Measurements from ENCODE around the gene SPAG17. TPM values are rescaled to one million over a fixed set of nuclear protein-coding genes. Genes with fewer than 3 reads are reported as not detected.
"Not testable (repeated sequence)": the region's sequence is repeated elsewhere in the genome, so short reads cannot be mapped to it uniquely, and the experiment has no call there.

Gene SPAG17
- total RNA-seq, 1 experiment from 2014 or later: 0.45 TPM

- DNase-seq (ENCODE audit: low spot score): no peak
These were observed 208.6 kb downstream of the SPAG17 start for GRCh38 chr1:117976381-117976780.

GRCh38 chr1:117971777-117972176, 213.3 kb downstream of the SPAG17 start:
- no peak for DNase-seq (ENCODE audit: low spot score)

- no peak for DNase-seq (ENCODE audit: low spot score)
These were observed 214.8 kb downstream of the SPAG17 start for GRCh38 chr1:117970252-117970651.

- DNase-seq (ENCODE audit: low spot score): peak; percentile 55
These were observed 217.1 kb downstream of the SPAG17 start for GRCh38 chr1:117967881-117968280.

GRCh38 chr1:117967477-117967876, 217.6 kb downstream of the SPAG17 start:
- peak; percentile 71 for DNase-seq (ENCODE audit: low spot score)

GRCh38 chr1:117964290-117965038, 220.6 kb downstream of the SPAG17 start:
- no peak for DNase-seq (ENCODE audit: low spot score)

- DNase-seq (ENCODE audit: low spot score): peak; percentile 41
These were observed 225.7 kb downstream of the SPAG17 start for GRCh38 chr1:117959364-117959763.

GRCh38 chr1:117952386-117952785, 232.6 kb downstream of the SPAG17 start:
- no peak for DNase-seq (ENCODE audit: low spot score)

- no peak for DNase-seq (ENCODE audit: low spot score)
These were observed 242.7 kb downstream of the SPAG17 start for GRCh38 chr1:117942293-117942692.

- no peak for DNase-seq (ENCODE audit: low spot score)
These were observed 251.3 kb downstream of the SPAG17 start for GRCh38 chr1:117933769-117934168.

- no peak for DNase-seq (ENCODE audit: low spot score)
These were observed 252.5 kb downstream of the SPAG17 start for GRCh38 chr1:117932576-117932975.

GRCh38 chr1:117930484-117930883, 254.5 kb downstream of the SPAG17 start:
- no peak for DNase-seq (ENCODE audit: low spot score)

GRCh38 chr1:117930173-117930447, 254.9 kb downstream of the SPAG17 start:
- DNase-seq (ENCODE audit: low spot score): no peak

GRCh38 chr1:117929343-117930172, 255.5 kb downstream of the SPAG17 start, which contains the start of the genes GDAP2 and WDR3:
TSS of gene GDAP2 (minus strand) at chr1:117929621. CDS start at chr1:117920357, 9,264 bp downstream.
TSS of gene WDR3 (plus strand) at chr1:117929739. CDS start at chr1:117933320, 3,581 bp downstream.
- peak; percentile 98 for DNase-seq (ENCODE audit: low spot score)

GRCh38 chr1:117928881-117929342, 256.1 kb downstream of the SPAG17 start:
- DNase-seq (ENCODE audit: low spot score): peak; percentile 62

- DNase-seq (ENCODE audit: low spot score): no peak
These were observed 259.0 kb downstream of the SPAG17 start for GRCh38 chr1:117925981-117926380.

GRCh38 chr1:117922717-117923116, 262.3 kb downstream of the SPAG17 start:
- DNase-seq (ENCODE audit: low spot score): not testable (repeated sequence)

GRCh38 chr1:117921991-117922390, 263.0 kb downstream of the SPAG17 start:
- DNase-seq (ENCODE audit: low spot score): no peak

GRCh38 chr1:117919376-117919775, 265.7 kb downstream of the SPAG17 start:
- DNase-seq (ENCODE audit: low spot score): no peak

- no peak for DNase-seq (ENCODE audit: low spot score)
These were observed 274.0 kb downstream of the SPAG17 start for GRCh38 chr1:117911051-117911450.

GRCh38 chr1:117905019-117905418, 280.0 kb downstream of the SPAG17 start:
- no peak for DNase-seq (ENCODE audit: low spot score)

- DNase-seq (ENCODE audit: low spot score): no peak
These were observed 280.5 kb downstream of the SPAG17 start for GRCh38 chr1:117904485-117904884.
